NCI-H2107 treated with DMSO at 0.1 percent for 48 hours (cell line): Measurements from ENCODE around the gene TLR9.

ENCODE experiments used
- DNase-seq: peaks from one replicate; lab custom pipeline; 2025; ENCODE audit not compliant: unreplicated experiment; lab: John Stamatoyannopoulos, UW

Gene TLR9

DNA sequence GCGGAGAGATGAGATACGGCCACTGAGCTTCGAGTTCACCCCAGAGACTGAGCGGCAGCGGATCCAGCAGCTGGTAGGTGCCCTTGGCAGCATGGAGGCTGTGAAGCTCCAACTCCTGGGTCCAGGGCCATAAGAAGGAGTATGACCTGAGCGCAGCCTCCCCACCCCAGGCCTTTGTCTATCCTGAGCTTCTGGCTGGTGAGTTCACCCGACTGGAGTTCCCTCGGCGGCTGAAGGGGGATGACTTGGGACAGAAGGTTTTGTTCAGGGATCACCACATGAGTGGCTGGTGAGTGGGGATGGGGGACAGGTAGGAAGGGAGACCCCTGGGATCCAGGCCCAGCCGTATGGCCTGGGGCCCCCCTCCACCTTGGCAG is 22.7 kb upstream of the TLR9 start:
- DNase-seq = no peak

DNA sequence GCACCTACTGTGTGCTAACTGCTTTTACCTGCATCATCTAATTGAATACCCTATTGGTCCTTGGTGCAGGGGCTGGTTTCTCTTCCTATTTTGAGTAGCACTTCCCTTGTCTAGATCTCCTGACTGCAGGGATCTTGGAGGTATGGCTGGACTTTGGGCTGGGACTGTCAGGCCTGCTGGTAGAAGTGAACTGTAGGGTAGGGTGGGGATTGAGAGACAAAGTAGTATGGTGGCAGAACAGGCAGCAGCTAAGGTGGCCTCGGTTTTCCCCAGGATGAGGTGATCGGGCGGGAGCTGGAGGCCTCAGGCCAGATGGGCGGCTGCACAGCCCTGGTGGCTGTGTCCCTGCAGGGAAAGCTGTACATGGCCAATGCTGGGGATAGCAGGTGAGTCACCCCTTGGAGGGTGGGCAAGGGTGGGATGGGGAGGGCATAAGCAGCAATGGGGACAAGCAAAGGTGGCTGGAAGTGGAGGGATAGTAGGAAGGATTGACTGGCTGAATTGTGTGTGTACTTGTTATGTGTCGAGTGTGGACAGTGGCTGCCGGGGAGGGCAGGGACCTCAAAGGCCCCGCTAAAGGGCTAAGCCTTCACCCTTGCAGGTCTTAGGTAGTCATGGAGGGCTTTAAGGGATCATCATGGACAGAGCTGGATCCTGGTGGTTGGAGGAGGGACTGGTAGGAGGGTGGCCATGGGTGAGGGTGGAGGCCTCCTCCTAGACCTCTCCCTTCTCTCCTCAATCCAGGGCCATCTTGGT is 22.1 kb upstream of the TLR9 start:
- DNase-seq = no peak

DNA sequence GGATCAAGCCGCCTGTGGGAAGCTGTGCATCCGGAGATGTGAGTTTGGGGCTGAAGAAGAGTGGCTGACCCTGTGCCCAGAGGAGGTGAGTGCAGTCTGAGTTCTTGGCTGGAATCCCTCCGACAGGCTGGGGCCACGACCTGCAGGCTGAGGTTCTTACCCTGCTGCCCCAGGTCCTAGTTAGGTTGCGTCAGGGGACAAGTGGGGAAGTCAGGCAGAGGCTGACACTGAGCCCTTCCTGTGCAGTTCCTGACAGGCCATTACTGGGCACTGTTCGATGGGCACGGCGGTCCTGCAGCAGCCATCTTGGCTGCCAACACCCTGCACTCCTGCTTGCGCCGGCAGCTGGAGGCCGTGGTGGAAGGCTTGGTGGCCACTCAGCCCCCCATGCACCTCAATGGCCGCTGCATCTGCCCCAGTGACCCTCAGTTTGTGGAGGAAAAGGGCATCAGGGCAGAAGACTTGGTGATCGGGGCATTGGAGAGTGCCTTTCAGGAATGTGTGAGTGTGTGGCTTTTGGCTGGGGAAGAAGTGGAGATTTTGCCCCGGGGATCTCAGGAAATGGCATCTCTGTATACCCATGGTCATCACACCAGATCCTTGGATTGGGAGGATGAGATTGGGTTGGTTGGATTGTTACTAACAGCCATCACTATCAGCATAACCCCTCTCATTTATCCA is 21.4 kb upstream of the TLR9 start:
- no peak for DNase-seq

GRCh38 chr3:52246264-52246620 is 20.8 kb upstream of the TLR9 start:
- DNase-seq = no peak

GRCh38 chr3:52245322-52246263 is 20.1 kb upstream of the TLR9 start, which contains the start of gene PPM1M:
Gene PPM1M (plus strand): TSS chr3:52245759. CDS start chr3:52245825, 66 bp downstream.
- no peak for DNase-seq

DNA sequence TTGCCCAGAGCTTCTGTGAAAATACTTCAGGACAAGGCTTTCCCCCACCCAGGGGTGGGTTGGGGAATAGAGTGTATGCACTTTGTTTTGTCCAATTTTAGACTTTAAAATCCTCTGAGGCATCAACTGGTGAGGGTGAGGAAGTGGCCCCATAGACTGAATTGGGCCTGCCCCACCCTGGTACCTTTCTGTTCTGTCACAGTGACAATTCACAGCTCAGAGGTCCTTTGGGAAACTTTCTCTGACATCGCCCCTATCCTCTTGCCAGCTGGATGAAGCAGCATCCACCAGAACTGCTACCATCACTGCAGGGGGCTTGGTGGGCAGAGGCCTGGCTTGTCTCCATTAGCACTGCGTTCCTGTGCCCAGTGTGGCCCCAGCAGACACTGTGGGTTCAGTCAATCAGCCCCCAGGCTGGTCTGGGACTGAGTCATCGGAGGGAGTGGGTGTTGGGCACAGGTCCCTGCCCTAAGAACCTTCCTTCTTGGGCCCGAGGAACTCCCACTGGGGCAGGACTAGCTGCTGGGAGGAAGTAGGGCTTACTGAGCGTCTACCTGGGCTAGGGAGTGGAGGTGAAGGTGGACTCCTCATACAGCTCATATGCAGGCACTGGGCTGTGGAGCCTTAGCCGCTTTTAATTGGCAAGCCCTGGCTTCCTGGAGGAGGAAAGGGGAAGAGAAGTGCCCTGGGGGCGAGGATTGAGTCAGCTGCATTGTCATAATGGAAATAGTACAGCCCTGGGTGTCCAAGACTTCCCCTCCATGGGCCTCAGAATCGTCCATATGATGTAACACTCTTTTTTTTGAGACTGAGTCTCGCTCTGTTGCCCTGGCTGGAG is 18.6 kb upstream of the TLR9 start:
- no peak for DNase-seq

GRCh38 chr3:52242039-52242438 is 16.6 kb upstream of the TLR9 start:
- DNase-seq = no peak

DNA sequence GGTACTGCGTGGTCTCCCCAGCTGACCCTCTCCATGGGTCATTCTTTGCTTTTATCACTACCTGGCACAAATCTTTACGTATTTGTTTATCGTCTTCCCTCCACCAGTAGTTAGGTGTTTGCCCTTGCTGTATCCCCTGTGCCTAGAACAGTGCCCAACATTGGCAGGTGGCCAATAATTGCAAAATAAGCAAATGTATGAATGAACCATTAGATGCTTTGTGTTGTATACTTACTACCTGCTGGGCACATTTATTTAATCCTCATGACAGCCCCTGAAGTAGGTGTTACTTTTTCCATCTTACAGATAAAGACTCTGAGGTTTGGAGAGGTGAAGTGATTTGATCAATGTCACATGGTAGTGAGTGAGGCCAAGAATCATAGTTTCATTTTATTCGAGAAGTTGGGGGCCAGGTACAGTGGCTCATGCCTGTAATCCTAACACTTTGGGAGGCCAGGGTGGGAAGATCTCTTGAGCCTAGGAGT is 15.5 kb upstream of the TLR9 start:
- no peak for DNase-seq

- peak; percentile 30 for DNase-seq
These were observed 14.8 kb upstream of the TLR9 start for GRCh38 chr3:52240059-52240885.

DNA sequence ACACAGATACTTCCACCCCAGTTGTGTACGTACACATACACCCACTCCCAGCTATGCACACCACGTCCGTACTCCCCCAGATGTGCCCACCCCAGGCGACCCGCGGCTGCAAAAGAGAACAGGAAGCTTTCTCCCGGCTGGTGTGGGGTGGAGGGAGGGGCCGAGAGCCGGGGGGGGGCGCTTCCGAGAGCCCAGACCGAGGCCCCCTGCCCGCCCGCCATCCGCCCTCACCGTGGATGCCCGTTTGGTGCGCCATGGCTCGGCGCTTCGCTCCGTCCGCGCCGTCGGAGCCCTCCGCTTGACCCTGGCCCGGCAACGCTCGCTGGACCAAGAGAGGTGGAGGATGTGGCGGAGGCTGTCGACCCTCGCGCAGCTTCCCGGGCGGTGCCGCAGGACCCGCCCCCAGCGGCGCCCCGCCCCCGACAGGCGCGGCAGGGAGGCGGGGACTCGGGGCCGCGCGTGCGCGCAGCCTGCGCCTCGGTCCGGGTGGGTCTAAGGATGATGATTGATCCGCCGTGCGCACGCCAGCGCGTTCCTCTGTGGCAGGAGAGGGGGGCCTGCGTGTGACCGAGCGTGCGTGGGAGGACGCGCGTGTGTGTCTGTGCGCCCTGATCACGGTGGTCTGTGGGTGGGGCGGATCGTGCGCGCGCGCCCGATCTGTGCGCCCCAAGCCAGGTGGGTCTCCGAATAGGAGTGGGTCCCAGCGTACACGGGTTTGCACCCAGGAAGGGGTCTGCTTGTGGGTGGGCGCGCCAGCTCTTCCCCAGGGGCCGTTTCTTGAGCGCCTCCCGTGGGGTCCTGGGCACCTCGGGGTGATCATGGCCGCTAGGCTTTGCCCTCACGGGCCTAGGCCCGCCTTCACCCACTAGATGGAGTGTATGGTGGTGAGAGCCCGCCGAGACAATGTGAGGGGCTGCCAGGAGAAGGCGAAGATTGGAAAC is 13.6 kb upstream of the TLR9 start, which contains the start of gene TWF2:
Gene TWF2 (minus strand): TSS at position 398 of the 941 bp plus-strand sequence. CDS start 142 bp downstream, at position 256.
- peak; percentile 7 for DNase-seq

DNA sequence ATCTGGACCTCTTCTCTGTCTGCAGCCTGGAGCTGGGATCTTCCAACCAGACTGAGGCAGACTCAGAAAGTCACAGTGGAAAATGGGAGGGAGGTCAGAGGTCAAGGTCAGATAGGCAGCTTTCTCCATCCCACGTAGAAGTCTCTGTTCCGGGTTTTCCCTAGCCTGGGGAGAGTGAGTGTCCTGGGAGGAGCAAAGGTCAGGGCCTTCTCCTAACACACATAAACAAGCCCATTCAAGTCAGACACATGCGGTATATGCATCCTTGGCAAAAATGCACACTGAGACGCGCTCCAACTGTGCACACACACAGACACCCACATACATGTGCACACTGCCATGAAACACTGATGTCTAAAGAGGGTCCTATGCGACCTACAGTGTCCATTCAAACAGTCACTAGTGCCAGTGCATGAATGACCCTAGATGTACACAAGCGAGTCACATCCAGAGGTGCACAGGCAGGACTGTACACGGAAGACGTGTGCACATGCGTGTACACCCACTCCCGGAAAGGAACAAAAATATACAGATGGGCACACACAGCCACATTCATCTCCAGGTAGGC is 12.8 kb upstream of the TLR9 start:
- DNase-seq = no peak

DNA sequence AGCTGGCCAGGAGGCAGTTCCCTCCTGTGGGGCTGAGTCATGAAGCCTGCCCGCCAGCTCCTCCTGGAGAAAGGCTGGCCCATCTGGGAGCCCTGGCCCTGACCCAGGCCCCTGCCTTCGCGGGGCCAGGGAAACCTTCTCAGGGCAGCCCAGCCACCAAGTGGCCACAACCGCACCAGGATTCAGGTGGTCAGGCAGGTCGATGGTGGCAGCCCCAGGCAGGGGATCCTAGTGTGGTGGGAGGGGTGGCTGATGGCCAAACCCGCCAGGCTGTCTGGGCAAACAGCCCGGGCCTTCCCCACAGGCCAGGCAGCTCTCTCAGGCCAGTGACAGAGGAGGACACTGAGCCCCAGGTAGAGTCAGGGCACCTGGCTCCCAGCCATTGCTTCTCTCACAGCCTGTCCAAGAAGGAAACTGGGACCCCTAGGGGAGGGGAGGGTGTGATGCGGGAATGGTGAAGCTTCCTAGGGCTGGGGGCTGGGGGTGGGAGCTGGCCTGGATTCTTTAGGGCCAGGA is 12.3 kb upstream of the TLR9 start:
- no peak for DNase-seq

GRCh38 chr3:52237006-52237656 is 11.7 kb upstream of the TLR9 start:
- DNase-seq = no peak

GRCh38 chr3:52236424-52236886 is 11.0 kb upstream of the TLR9 start:
- DNase-seq = no peak

DNA sequence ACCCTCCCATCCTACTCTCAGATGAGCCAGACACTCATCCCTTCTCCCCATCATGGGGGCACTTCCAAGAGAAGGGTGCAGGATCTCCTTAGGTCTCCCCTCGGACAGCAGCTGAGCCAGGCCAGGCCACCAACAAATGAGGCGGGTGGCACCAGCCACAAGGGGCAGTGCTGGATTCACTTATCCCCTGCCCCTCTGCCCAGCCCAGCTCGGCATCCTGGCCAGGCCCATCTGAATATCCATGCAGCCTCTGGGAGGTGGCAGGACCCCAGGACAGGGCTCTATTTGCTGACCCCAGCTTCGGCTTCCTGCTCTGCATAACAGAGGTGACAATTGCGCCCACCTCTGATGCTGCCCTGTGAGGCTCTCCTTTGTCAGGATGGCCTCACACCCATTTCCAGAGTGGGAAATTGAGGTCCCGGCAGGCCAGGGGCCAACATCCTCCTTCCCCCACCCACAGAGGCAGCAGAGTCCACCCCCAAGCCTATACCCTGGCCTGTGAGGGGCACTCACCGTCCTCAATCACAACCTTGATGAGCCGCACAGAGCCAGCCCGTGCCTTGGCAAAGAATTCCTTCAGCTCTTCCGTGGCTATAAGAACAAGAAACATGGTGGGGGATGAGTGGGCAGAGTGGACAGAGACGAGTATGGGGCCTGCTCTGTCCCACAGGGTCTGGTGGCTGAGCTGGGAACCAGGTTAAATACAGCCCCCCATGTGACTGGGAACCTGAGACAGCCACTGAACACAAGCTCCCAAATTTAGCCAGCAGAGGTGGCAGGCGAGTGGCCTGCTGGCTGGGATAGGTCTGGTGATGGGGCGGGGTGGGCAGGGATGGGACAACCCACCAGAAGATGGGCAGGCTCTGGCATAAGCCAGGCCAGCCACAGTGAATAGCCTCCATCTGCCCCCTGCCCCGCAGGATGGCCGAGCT is 9.3 kb upstream of the TLR9 start:
- DNase-seq = no peak

GRCh38 chr3:52233968-52234367 is 8.5 kb upstream of the TLR9 start:
- DNase-seq = no peak
